Fibroblast of lung (primary cell): ENCODE measurements around the gene ZNF541. TPM values are rescaled to one million over a fixed set of nuclear protein-coding genes. Genes with fewer than 3 reads are reported as not detected.

Experiments
- DNase-seq, 2 donors: peaks; one replicate each; pipeline versions ENCODE4 v3.0.0 to v3.0.0-alpha.2; 2010; ENCODE audit warnings: low read depth in 2 of 2
- H2AFZ ChIP-seq: 2 replicates; pipeline ENCODE4 v1.5.1; 2012; ENCODE audit warnings: low read length, control low read depth, inconsistent platforms
- H3K27ac ChIP-seq: 2 replicates; pipeline ENCODE4 v1.5.1; 2011; ENCODE audit warnings: low read length, control low read depth; ENCODE audit not compliant: insufficient read depth
- H3K27me3 ChIP-seq: 2 replicates; pipeline ENCODE4 v1.5.1; 2011; ENCODE audit warnings: mild to moderate bottlenecking, low read length; ENCODE audit not compliant: control insufficient read depth, insufficient read depth
- H3K36me3 ChIP-seq: 2 replicates; pipeline ENCODE4 v1.5.1; 2011; ENCODE audit warnings: low read length; ENCODE audit not compliant: control insufficient read depth, insufficient read depth
- H3K4me1 ChIP-seq: 2 replicates; pipeline ENCODE4 v1.5.1; 2011; ENCODE audit warnings: low read length; ENCODE audit not compliant: control insufficient read depth, insufficient read depth; ENCODE audit errors: extremely low read depth
- H3K4me2 ChIP-seq: 2 replicates; pipeline ENCODE4 v1.5.1; 2011; ENCODE audit warnings: low read length, control low read depth; ENCODE audit not compliant: insufficient read depth; ENCODE audit errors: extremely low read depth
- H3K4me3 ChIP-seq, 4 experiments: fragments of 200-600 bp in 1 of 4; sonication (generic) in 1 of 4; replicated peaks in 1 of 4; 2 replicates each; pipeline ENCODE4 v1.5.1; 2011 to 2016; ENCODE audit warnings: low read length in 4 of 4, low read depth in 3 of 4, mild to moderate bottlenecking in 3 of 4, control low read depth in 2 of 4, inconsistent platforms in 1 of 4, mixed read lengths in 1 of 4; ENCODE audit not compliant: insufficient read depth in 1 of 4; ENCODE audit errors: control extremely low read depth in 1 of 4
- H3K79me2 ChIP-seq: 2 replicates; pipeline ENCODE4 v1.5.1; 2012; ENCODE audit warnings: mild to moderate bottlenecking, low read length, inconsistent platforms; ENCODE audit not compliant: control insufficient read depth, insufficient read depth
- H3K9ac ChIP-seq: 2 replicates; pipeline ENCODE4 v1.5.1; 2011; ENCODE audit warnings: mild to moderate bottlenecking, low read length, control low read depth; ENCODE audit not compliant: insufficient read depth
- H3K9me3 ChIP-seq: 2 replicates; pipeline ENCODE4 v1.5.1; 2012; ENCODE audit warnings: low read depth, low read length; ENCODE audit not compliant: control insufficient read depth, insufficient read depth
- H4K20me1 ChIP-seq: 2 replicates; pipeline ENCODE4 v1.5.1; 2011; ENCODE audit warnings: low read length; ENCODE audit not compliant: control insufficient read depth, insufficient read depth; ENCODE audit errors: extremely low read depth
- EZH2 ChIP-seq: IDR thresholded peaks from 2 replicates; pipeline ENCODE4 v1.5.1; 2012; ENCODE audit warnings: low read length, control low read depth, mild to moderate bottlenecking; ENCODE audit errors: missing control alignments
- polyA plus RNA-seq, 2 donors: library from polyadenylated mRNA; depleted of rRNA in 1 of 2; stranded (reverse) in 1 of 2; unstranded in 1 of 2; fragments of >200 nt; gene quantifications; 2 replicates each; pipeline ENCODE4 v1.2.1, GENCODE V29; 2011 to 2012; ENCODE audit warnings: missing spikeins in 1 of 2
- total RNA-seq: library from RNA; depleted of rRNA; stranded (reverse); fragments of >200 nt; gene quantifications from 2 replicates; pipeline ENCODE4 v1.2.1, GENCODE V29; 2014
- TF ChIP-seq, protein P1 (sequence below), 2 donors: IDR thresholded peaks in 1 of 2; conservative IDR thresholded peaks in 1 of 2; 1 replicate in 1 of 2; 2 replicates in 1 of 2; pipeline ENCODE4 v1.5.1; 2011 to 2012; ENCODE audit warnings: low read length in 2 of 2, control low read depth in 1 of 2, inconsistent platforms in 1 of 2, low read depth in 1 of 2, mild to moderate bottlenecking in 1 of 2

ZNF541 gene
- total and polyA plus RNA-seq, 2 donors (not counting 1 experiment from before 2014, with no cell fraction given) = 0.02 to 0.17 TPM

DNA sequence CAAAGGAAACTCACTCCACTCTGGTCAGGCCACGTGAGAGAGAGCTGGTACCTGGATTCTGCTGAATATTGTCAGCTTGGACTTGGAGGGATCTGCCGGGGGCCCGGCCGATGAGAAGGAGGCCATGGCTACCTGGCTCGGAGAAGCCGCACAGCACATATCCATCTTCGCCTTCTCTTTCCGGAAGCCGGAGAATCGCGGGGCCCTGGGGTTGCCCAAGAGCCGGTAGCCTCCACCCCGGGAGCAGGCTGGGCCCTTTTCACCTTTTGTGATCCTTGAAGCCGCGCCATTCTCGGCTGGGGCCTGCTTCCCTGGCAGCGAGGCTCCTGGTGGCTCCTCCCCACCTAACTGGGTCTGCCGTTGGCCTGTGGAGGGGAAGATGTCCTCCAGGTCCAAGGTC lies 28.9 kb downstream of the ZNF541 start:
- no peak overlapping the region for H3K27ac ChIP-seq
- no peaks in the 10 kb centered on the region for H3K9me3 ChIP-seq

DNA sequence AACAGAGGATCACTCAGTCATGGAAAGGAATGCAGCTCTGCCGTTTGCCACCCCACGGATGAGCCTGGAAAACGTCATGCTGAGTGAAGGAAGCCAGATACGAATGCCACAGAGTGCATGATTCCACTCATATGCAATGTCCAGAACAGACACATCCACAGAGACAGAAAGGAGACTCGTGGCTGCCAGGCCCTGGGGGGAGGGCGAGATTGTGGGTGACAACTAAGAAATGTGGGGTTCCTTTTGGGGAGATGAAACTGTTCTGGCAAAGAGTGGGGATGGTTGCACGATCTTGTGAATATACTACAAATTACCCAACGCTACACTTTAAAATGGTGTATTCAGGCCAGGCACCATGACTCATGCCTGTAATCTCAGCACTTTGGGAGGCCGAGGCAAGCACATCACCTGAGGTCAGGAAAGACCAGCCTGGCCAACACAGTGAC lies 30.9 kb downstream of the ZNF541 start:
- Histone ChIP-seq H3K9me3 (no peaks in the 10 kb centered on the region), H3K4me2 (no peak overlapping the region), H2AFZ (no peak overlapping the region), H3K4me3 (no peak overlapping the region), H3K27me3 (peaks cover 10% of the 10 kb centered on the region), H3K9ac (no peak overlapping the region), H3K27ac (no peak overlapping the region), H3K79me2 (no peaks in the 10 kb centered on the region), H4K20me1 (no peaks in the 10 kb centered on the region), H3K36me3 (no peaks in the 10 kb centered on the region), H3K4me1 (no peaks in the 10 kb centered on the region)
- no peak for TF ChIP-seq EZH2
- TF ChIP-seq, protein P1, sequence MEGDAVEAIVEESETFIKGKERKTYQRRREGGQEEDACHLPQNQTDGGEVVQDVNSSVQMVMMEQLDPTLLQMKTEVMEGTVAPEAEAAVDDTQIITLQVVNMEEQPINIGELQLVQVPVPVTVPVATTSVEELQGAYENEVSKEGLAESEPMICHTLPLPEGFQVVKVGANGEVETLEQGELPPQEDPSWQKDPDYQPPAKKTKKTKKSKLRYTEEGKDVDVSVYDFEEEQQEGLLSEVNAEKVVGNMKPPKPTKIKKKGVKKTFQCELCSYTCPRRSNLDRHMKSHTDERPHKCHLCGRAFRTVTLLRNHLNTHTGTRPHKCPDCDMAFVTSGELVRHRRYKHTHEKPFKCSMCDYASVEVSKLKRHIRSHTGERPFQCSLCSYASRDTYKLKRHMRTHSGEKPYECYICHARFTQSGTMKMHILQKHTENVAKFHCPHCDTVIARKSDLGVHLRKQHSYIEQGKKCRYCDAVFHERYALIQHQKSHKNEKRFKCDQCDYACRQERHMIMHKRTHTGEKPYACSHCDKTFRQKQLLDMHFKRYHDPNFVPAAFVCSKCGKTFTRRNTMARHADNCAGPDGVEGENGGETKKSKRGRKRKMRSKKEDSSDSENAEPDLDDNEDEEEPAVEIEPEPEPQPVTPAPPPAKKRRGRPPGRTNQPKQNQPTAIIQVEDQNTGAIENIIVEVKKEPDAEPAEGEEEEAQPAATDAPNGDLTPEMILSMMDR (conservative IDR thresholded peaks at IDR 0.05 in 1 of 2, IDR thresholded peaks at IDR 0.05 in 1 of 2; ENCODE audit: low read depth in 1 of 2, low read length in 2 of 2) = no peak
- peak in 1 of 2 donors; percentile 28 for DNase-seq

More for the DNA sequence above, 28.9 kb downstream of the ZNF541 start:
- Histone ChIP-seq H3K79me2 (no peaks in the 10 kb centered on the region), H3K27me3 (peaks cover 10% of the 10 kb centered on the region), H4K20me1 (no peaks in the 10 kb centered on the region), H3K4me2 (no peak overlapping the region), H3K9ac (no peak overlapping the region), H3K4me1 (no peaks in the 10 kb centered on the region), H2AFZ (no peak overlapping the region), H3K4me3 (no peak overlapping the region), H3K36me3 (no peaks in the 10 kb centered on the region)
- DNase-seq = no peak
- no peak for TF ChIP-seq EZH2
- TF ChIP-seq, protein P1 (conservative IDR thresholded peaks at IDR 0.05 in 1 of 2, IDR thresholded peaks at IDR 0.05 in 1 of 2; ENCODE audit: low read depth in 1 of 2, low read length in 2 of 2) = no peak

DNA sequence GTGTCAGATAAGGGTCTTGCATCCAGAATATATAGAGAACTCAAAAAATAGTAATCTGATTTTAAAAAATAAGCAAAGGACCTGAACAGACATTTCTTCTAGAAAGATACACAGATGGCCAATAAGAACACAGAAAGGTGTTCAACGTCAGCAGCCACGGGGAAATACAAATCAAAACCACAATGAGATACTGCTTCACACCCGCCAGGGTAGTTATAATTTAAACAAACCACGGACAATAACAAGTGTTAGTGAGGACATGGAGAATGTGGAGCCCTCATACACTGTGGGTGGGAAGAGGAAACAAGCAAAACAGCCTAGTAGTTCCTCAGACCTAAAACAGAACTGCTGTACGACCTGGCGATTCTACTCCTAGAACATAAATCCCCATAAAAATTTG lies 31.4 kb downstream of the ZNF541 start:
- H2AFZ ChIP-seq = no peak overlapping the region
- H3K4me2 ChIP-seq = no peak overlapping the region
- no peak overlapping the region for H3K4me3 ChIP-seq
- H3K36me3 ChIP-seq = no peaks in the 10 kb centered on the region
- H3K27ac ChIP-seq = no peak overlapping the region
- no peaks in the 10 kb centered on the region for H3K4me1 ChIP-seq
- peaks cover 10% of the 10 kb centered on the region for H3K27me3 ChIP-seq
- H4K20me1 ChIP-seq = no peaks in the 10 kb centered on the region
- no peaks in the 10 kb centered on the region for H3K79me2 ChIP-seq
- TF ChIP-seq EZH2 = no peak
- TF ChIP-seq, protein P1 (conservative IDR thresholded peaks at IDR 0.05 in 1 of 2, IDR thresholded peaks at IDR 0.05 in 1 of 2; ENCODE audit: low read depth in 1 of 2, low read length in 2 of 2) = no peak
- H3K9me3 ChIP-seq = no peaks in the 10 kb centered on the region
- no peak for DNase-seq
- no peak overlapping the region for H3K9ac ChIP-seq
